ENCODE results near the gene RBBP6. TPM values are rescaled to one million over a fixed set of nuclear protein-coding genes. Genes with fewer than 3 reads are reported as not detected.

The RBBP6 gene
- total and polyA plus RNA-seq, 9 of the 15 experiments (the other 6 are each of a cell fraction or from before 2014, with no cell fraction given): 19.2 to 76.6 (median 42.7) TPM

DNA sequence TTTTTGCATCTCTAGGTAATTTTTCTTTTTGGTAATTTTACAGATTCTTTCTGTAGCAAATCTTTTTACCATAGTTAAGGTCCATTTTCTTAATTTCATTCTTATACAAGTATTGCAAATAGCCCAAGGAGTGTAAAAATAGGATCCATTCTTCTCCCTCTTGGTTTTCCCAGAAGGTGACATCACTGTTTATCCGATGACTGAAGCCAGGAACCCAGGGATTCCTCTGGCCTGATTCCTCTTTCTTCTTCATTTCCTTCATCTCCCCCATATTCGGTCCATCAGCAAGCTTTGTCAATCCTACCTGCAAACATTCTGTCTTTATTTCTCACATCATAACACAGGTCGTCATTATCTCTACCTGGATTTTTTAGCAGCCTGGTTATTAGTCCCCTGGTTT, 5.3 kb downstream of the RBBP6 start:
- Histone ChIP-seq H3K27ac (ENCODE audit: extremely low read depth, low read depth, low read length) (no peak overlapping the region), H3K9ac (ENCODE audit: insufficient read depth in 1 of 2, low read depth in 2 of 2, low read length in 2 of 2) (no peak overlapping the region), H3K4me3 (no peak overlapping the region), H4K20me1 (replicated peaks; ENCODE audit: control insufficient read depth, insufficient read depth, low read length) (peaks cover 27% of the 10 kb centered on the region), H3K79me2 (ENCODE audit: control insufficient read depth, insufficient read depth, low read length) (peaks cover 98% of the 10 kb centered on the region), H3K27me3 (ENCODE audit: control insufficient read depth in 2 of 2, insufficient read depth in 2 of 2, low read length in 2 of 2) (no peaks in the 10 kb centered on the region), H3K9me1 (ENCODE audit: control insufficient read depth, insufficient read depth, low read length) (no peaks in the 10 kb centered on the region), H3K4me1 (replicated peaks in 1 of 2; ENCODE audit: control insufficient read depth in 2 of 2, insufficient read depth in 2 of 2, low read length in 2 of 2) (peaks cover 4 to 5% of the 10 kb centered on the region in 2 experiments; a peak in 2 of 5 replicates), H2AFZ (ENCODE audit: low read depth, low read length) (no peak overlapping the region), H3K9me3 (replicated peaks; ENCODE audit: control insufficient read depth, insufficient read depth, low read depth, low read length) (no peaks in the 10 kb centered on the region), H3K4me2 (ENCODE audit: insufficient read depth, low read length) (no peak overlapping the region), H3K36me3 (ENCODE audit: control insufficient read depth, insufficient read depth, low read length) (peaks cover 75% of the 10 kb centered on the region)
- TF ChIP-seq ZNF133 (CRISPR knock-in tag; IDR thresholded peaks at IDR 0.05): no peak
- TF ChIP-seq, protein P1, sequence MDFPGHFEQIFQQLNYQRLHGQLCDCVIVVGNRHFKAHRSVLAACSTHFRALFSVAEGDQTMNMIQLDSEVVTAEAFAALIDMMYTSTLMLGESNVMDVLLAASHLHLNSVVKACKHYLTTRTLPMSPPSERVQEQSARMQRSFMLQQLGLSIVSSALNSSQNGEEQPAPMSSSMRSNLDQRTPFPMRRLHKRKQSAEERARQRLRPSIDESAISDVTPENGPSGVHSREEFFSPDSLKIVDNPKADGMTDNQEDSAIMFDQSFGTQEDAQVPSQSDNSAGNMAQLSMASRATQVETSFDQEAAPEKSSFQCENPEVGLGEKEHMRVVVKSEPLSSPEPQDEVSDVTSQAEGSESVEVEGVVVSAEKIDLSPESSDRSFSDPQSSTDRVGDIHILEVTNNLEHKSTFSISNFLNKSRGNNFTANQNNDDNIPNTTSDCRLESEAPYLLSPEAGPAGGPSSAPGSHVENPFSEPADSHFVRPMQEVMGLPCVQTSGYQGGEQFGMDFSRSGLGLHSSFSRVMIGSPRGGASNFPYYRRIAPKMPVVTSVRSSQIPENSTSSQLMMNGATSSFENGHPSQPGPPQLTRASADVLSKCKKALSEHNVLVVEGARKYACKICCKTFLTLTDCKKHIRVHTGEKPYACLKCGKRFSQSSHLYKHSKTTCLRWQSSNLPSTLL (IDR thresholded peaks at IDR 0.05): no peak
- TF ChIP-seq TRIM24 (IDR thresholded peaks at IDR 0.05): no peak
- TF ChIP-seq, protein P2, sequence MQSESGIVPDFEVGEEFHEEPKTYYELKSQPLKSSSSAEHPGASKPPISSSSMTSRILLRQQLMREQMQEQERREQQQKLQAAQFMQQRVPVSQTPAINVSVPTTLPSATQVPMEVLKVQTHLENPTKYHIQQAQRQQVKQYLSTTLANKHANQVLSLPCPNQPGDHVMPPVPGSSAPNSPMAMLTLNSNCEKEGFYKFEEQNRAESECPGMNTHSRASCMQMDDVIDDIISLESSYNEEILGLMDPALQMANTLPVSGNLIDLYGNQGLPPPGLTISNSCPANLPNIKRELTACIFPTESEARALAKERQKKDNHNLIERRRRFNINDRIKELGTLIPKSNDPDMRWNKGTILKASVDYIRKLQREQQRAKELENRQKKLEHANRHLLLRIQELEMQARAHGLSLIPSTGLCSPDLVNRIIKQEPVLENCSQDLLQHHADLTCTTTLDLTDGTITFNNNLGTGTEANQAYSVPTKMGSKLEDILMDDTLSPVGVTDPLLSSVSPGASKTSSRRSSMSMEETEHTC (IDR thresholded peaks at IDR 0.05): no peak
- TF ChIP-seq PML (IDR thresholded peaks at IDR 0.05; ENCODE audit: low read length): no peak
- TF ChIP-seq, protein P3, sequence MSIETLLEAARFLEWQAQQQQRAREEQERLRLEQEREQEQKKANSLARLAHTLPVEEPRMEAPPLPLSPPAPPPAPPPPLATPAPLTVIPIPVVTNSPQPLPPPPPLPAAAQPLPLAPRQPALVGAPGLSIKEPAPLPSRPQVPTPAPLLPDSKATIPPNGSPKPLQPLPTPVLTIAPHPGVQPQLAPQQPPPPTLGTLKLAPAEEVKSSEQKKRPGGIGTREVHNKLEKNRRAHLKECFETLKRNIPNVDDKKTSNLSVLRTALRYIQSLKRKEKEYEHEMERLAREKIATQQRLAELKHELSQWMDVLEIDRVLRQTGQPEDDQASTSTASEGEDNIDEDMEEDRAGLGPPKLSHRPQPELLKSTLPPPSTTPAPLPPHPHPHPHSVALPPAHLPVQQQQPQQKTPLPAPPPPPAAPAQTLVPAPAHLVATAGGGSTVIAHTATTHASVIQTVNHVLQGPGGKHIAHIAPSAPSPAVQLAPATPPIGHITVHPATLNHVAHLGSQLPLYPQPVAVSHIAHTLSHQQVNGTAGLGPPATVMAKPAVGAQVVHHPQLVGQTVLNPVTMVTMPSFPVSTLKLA (conservative IDR thresholded peaks at IDR 0.05): no peak
- WGBS (ENCODE audit: insufficient coverage, low coverage, missing lambda C conversion rate): 88% methylated on average over 3 of the region's 3 CpGs
- in situ Hi-C loops (cut with MboI): no loop called here
- no peak for ATAC-seq
- DNase-seq (ENCODE audit: extremely low read depth in 1 of 4, low spot score in 3 of 4): no peak
- no TSS peak for BruUV-seq (replicated peaks)
- intact Hi-C loops (cut with micrococcal nuclease): no loop called here
- FAIRE-seq: no peak
- CTCF ChIA-PET (ENCODE audit: low intra/inter-chr PET ratio): no interaction called here
- POLR2A ChIA-PET: interaction anchor here (1.1 kb wide), 1 partner anchor 9 kb away, joined by 4 read pairs; no protein-coding TSS in a partner anchor
